ENCODE results near the gene COL13A1.

GRCh38 chr10:69963178-69963834 is 161.6 kb downstream of the COL13A1 start:
- no peak for TF ChIP-seq CTCF (IDR thresholded peaks at IDR 0.05)
- no peak for TF ChIP-seq POLR2A (IDR thresholded peaks at IDR 0.05)

All from upper lobe of left lung (tissue), 4 donors.